ENCODE results near the gene PEX16.
A peak's percentile ranks its signal among the peaks of the same experiment; 100 is the strongest.

PEX16 gene

DNA sequence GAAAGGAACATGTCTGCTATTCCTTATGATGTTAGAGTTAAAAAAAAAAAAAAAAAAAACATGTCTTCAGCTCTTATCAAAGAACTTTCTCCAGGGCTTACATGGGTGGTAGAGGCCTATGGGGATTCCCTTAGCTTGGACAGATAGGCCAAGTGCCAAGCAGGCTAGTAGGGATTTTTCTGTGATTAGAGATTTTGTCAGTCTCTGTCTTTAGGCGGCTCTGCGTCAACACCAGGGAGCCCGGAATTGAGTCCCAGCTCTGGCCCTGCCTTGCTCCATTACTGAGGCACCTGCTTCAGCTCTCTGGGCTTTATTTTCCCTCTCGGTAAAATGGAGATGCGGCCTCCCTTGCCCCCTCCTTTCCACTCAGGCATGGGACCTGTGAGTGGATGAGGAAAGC is 57.3 kb downstream of the PEX16 start:
- peak overlapping the region; percentile 86 for H3K27ac ChIP-seq
- no peak for DNase-seq (ENCODE audit: low spot score)
- POLR2A ChIA-PET (ENCODE audit: low non-redundant PET) = interaction anchor here (0.6 kb wide), 1 partner anchor 1618 kb away, joined by 5 read pairs; no protein-coding TSS in a partner anchor
- CTCF ChIA-PET = interaction anchor here (1.9 kb wide), 1 partner anchor 12 kb away, joined by 7 read pairs; no protein-coding TSS in a partner anchor
- no peak for TF ChIP-seq CTCF (conservative IDR thresholded peaks at IDR 0.05; ENCODE audit: low read depth)
